HL-60 (cell line): Measurements from ENCODE around the gene MAP3K19.
"Not testable (repeated sequence)": the region's sequence is repeated elsewhere in the genome, so short reads cannot be mapped to it uniquely, and the experiment has no call there.

ENCODE experiments used
- DNase-seq, 2 experiments: peaks; one replicate each; pipeline ENCODE4 v3.0.0-alpha.2; 2010 to 2020; ENCODE audit warnings: low read depth in 1 of 2, low spot score in 1 of 2
- H3K27ac ChIP-seq: fragments of 250-450 bp; sonication (Bioruptor Pico); replicated peaks from 2 replicates; pipeline ENCODE4 v1.5.1; 2020; ENCODE audit warnings: mild to moderate bottlenecking, moderate library complexity
- H3K27me3 ChIP-seq: fragments of 250-450 bp; sonication (Bioruptor Pico); 2 replicates; pipeline ENCODE4 v1.5.1; 2021; ENCODE audit warnings: mild to moderate bottlenecking, moderate library complexity; ENCODE audit not compliant: insufficient read depth, poor library complexity, severe bottlenecking
- H3K4me3 ChIP-seq: replicated peaks from 2 replicates; pipeline ENCODE4 v1.5.1; 2011; ENCODE audit warnings: mild to moderate bottlenecking, control low read depth, low read length; ENCODE audit not compliant: insufficient read depth
- CTCF ChIP-seq: IDR thresholded peaks from one replicate; pipeline ENCODE4 v1.5.1; 2011; ENCODE audit warnings: low read length, control low read depth, inconsistent platforms; ENCODE audit not compliant: insufficient read depth
- GABPA ChIP-seq: IDR thresholded peaks from 2 replicates; pipeline ENCODE4 v1.6.1; 2012; ENCODE audit warnings: low read depth
- POLR2AphosphoS5 ChIP-seq: IDR thresholded peaks from 2 replicates; pipeline ENCODE4 v1.6.1; 2012; ENCODE audit warnings: low read depth
- SPI1 ChIP-seq: IDR thresholded peaks from 2 replicates; pipeline ENCODE4 v1.6.1; 2012; ENCODE audit warnings: low read depth, mild to moderate bottlenecking, borderline replicate concordance
- TF ChIP-seq, protein P1 (sequence below): IDR thresholded peaks from 2 replicates; pipeline ENCODE4 v1.6.1; 2012; ENCODE audit warnings: low read depth; ENCODE audit not compliant: insufficient replicate concordance

MAP3K19 gene

GRCh38 chr2:134979221-134979620 lies 68.0 kb downstream of the MAP3K19 start:
- Histone ChIP-seq H3K27me3 (no peaks in the 10 kb centered on the region), H3K27ac (no peak overlapping the region), H3K4me3 (no peak overlapping the region)
- DNase-seq, result no peak
- TF ChIP-seq POLR2AphosphoS5, result no peak
- TF ChIP-seq GABPA, result no peak
- TF ChIP-seq, protein P1, sequence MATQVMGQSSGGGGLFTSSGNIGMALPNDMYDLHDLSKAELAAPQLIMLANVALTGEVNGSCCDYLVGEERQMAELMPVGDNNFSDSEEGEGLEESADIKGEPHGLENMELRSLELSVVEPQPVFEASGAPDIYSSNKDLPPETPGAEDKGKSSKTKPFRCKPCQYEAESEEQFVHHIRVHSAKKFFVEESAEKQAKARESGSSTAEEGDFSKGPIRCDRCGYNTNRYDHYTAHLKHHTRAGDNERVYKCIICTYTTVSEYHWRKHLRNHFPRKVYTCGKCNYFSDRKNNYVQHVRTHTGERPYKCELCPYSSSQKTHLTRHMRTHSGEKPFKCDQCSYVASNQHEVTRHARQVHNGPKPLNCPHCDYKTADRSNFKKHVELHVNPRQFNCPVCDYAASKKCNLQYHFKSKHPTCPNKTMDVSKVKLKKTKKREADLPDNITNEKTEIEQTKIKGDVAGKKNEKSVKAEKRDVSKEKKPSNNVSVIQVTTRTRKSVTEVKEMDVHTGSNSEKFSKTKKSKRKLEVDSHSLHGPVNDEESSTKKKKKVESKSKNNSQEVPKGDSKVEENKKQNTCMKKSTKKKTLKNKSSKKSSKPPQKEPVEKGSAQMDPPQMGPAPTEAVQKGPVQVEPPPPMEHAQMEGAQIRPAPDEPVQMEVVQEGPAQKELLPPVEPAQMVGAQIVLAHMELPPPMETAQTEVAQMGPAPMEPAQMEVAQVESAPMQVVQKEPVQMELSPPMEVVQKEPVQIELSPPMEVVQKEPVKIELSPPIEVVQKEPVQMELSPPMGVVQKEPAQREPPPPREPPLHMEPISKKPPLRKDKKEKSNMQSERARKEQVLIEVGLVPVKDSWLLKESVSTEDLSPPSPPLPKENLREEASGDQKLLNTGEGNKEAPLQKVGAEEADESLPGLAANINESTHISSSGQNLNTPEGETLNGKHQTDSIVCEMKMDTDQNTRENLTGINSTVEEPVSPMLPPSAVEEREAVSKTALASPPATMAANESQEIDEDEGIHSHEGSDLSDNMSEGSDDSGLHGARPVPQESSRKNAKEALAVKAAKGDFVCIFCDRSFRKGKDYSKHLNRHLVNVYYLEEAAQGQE, result no peak
- TF ChIP-seq CTCF, result no peak
- TF ChIP-seq SPI1, result no peak

GRCh38 chr2:134977104-134977503 lies 70.1 kb downstream of the MAP3K19 start:
- H3K27ac ChIP-seq, DNase-seq, H3K4me3 ChIP-seq: not testable (repeated sequence)

GRCh38 chr2:134976074-134976702 lies 71.1 kb downstream of the MAP3K19 start:
- TF ChIP-seq POLR2AphosphoS5 (no peak), SPI1 (no peak), GABPA (no peak), CTCF (no peak)
- TF ChIP-seq, protein P1, result no peak
- no peak overlapping the region for H3K4me3 ChIP-seq
- no peak overlapping the region for H3K27ac ChIP-seq
- no peak for DNase-seq
- H3K27me3 ChIP-seq, result no peaks in the 10 kb centered on the region

More at GRCh38 chr2:134977104-134977503, 70.1 kb downstream of the MAP3K19 start:
- not testable (repeated sequence) for H3K27me3 ChIP-seq

GRCh38 chr2:134975281-134976009 lies 71.8 kb downstream of the MAP3K19 start:
- TF ChIP-seq CTCF, result no peak
- no peak for TF ChIP-seq SPI1
- TF ChIP-seq, protein P1, result no peak
- TF ChIP-seq POLR2AphosphoS5, result no peak
- no peak for TF ChIP-seq GABPA
- no peak overlapping the region for H3K4me3 ChIP-seq
- H3K27ac ChIP-seq, result no peak overlapping the region
- no peaks in the 10 kb centered on the region for H3K27me3 ChIP-seq
- DNase-seq, result no peak
